Dermis microvascular lymphatic vessel endothelial cell (primary cell): ENCODE results near the gene COX19. TPM values are rescaled to one million over a fixed set of nuclear protein-coding genes. Genes with fewer than 3 reads are reported as not detected.

Experiments used
- total RNA-seq: library from RNA; depleted of rRNA; stranded (reverse); fragments of >200 nt; gene quantifications from 2 replicates; pipeline ENCODE4 v1.2.1, GENCODE V29; 2014

The COX19 gene
- total RNA-seq, 1 donor from 2014 or later: 4.2 TPM

Other genes with a start within 250 kb of the COX19 start
- 14.4 and 18.8 TPM in 2 replicates for gene DNAAF5, start 248.8 kb downstream of the COX19 start, total RNA-seq
- gene PRKAR1B, start 248.3 kb downstream of the COX19 start, total RNA-seq: 39.5 and 74.2 TPM in 2 replicates
- gene SUN1, start 143.1 kb downstream of the COX19 start, total RNA-seq: 132 and 134 TPM in 2 replicates
- 30.3 and 43.0 TPM in 2 replicates for gene GET4, start 99.0 kb downstream of the COX19 start, total RNA-seq
- gene ADAP1, start 20.9 kb downstream of the COX19 start, total RNA-seq: 1.8 and 1.9 TPM in 2 replicates
- not detected in 2 replicates for gene CYP2W1, start 7.6 kb upstream of the COX19 start, total RNA-seq
- 25.5 and 29.2 TPM in 2 replicates for gene GPR146, start 69.0 kb upstream of the COX19 start, total RNA-seq
- gene GPER1, start 112.6 kb upstream of the COX19 start, total RNA-seq: 1.5 and 2.3 TPM in 2 replicates
- 10.0 and 15.4 TPM in 2 replicates for gene ZFAND2A, start 184.6 kb upstream of the COX19 start, total RNA-seq